H1 (cell line): ENCODE data around the gene USP12. TPM values are rescaled to one million over a fixed set of nuclear protein-coding genes. Genes with fewer than 3 reads are reported as not detected.

ENCODE experiments used
- CTCF ChIA-PET: fragments of 300-600 bp; sonication (Branson Sonifier 250); formaldehyde crosslinking; loops from one replicate; lab custom pipeline; 2021; ENCODE audit not compliant: partially characterized antibody; lab: Charles Lee
- POLR2A ChIA-PET: fragments of 300-600 bp; sonication (Branson Sonifier 250); formaldehyde crosslinking; loops from one replicate; lab custom pipeline; 2021; ENCODE audit warnings: inconsistent platforms; ENCODE audit not compliant: partially characterized antibody; lab: Charles Lee
- DNase-seq, 2 experiments: peaks; one replicate each; pipeline versions ENCODE4 v3.0.0 to v3.0.0-alpha.2; 2010 to 2022; ENCODE audit warnings: low spot score in 2 of 2, low read depth in 1 of 2, mixed read lengths in 1 of 2
- FAIRE-seq: peaks from 2 replicates; lab custom pipeline; 2011; peaks lifted over from hg19 to GRCh38; lab: Jason Lieb, UNC
- H2AFZ ChIP-seq: 2 replicates; pipeline ENCODE4 v1.8.1; 2012; ENCODE audit warnings: low read length, inconsistent platforms
- H2AK5ac ChIP-seq: 2 replicates; pipeline ENCODE4 v1.6.1; 2013; ENCODE audit warnings: low read depth, low read length
- H2BK120ac ChIP-seq: replicated peaks from 2 replicates; pipeline ENCODE3; 2013; ENCODE audit warnings: low read depth, low read length, inconsistent platforms
- H2BK12ac ChIP-seq: 2 replicates; pipeline ENCODE4 v1.6.1; 2013; ENCODE audit warnings: low read depth, low read length
- H2BK15ac ChIP-seq: 2 replicates; pipeline ENCODE4 v1.6.1; 2013; ENCODE audit warnings: low read length
- H2BK20ac ChIP-seq: 2 replicates; pipeline ENCODE4 v1.6.1; 2013; ENCODE audit warnings: low read length
- H2BK5ac ChIP-seq: 2 replicates; pipeline ENCODE4 v1.6.1; 2013; ENCODE audit warnings: low read depth, low read length
- H3K14ac ChIP-seq: 2 replicates; pipeline ENCODE4 v1.6.1; 2013; ENCODE audit warnings: inconsistent platforms; ENCODE audit not compliant: insufficient read length
- H3K18ac ChIP-seq: 2 replicates; pipeline ENCODE4 v1.6.1; 2013; ENCODE audit warnings: low read length; ENCODE audit errors: extremely low read depth
- H3K23ac ChIP-seq: 2 replicates; pipeline ENCODE4 v1.6.1; 2013; ENCODE audit warnings: inconsistent platforms; ENCODE audit not compliant: insufficient read length
- H3K23me2 ChIP-seq: 2 replicates; pipeline ENCODE4 v1.6.1; 2013; ENCODE audit warnings: low read depth, low read length
- H3K27ac ChIP-seq: 2 replicates; pipeline ENCODE4 v1.6.1; 2011; ENCODE audit warnings: low read depth, low read length, inconsistent platforms
- H3K27me3 ChIP-seq, 4 experiments: replicated peaks in 1 of 4; 1 replicate in 1 of 4; 2 replicates in 3 of 4; pipeline versions ENCODE4 v1.6.1 to v1.8.1; 2011 to 2013; ENCODE audit warnings: low read length in 3 of 4, mild to moderate bottlenecking in 3 of 4, inconsistent platforms in 2 of 4, mixed read lengths in 2 of 4, moderate library complexity in 1 of 4; ENCODE audit not compliant: control insufficient read depth in 3 of 4, insufficient read depth in 3 of 4; ENCODE audit errors: extremely low read depth in 1 of 4
- H3K36me3 ChIP-seq, 4 experiments: 2 replicates each; pipeline versions ENCODE4 v1.6.1 to v1.8.1; 2011 to 2013; ENCODE audit warnings: mild to moderate bottlenecking in 4 of 4, low read length in 3 of 4, moderate library complexity in 2 of 4, control low read depth in 1 of 4, inconsistent platforms in 1 of 4; ENCODE audit not compliant: insufficient read depth in 4 of 4, control insufficient read depth in 2 of 4
- H3K4ac ChIP-seq: replicated peaks from 2 replicates; pipeline ENCODE3; 2013; ENCODE audit warnings: low read length, low read depth, mixed read lengths, inconsistent platforms; ENCODE audit not compliant: insufficient read length
- H3K4me1 ChIP-seq, 4 experiments: replicated peaks in 1 of 4; 1 replicate in 1 of 4; 2 replicates in 3 of 4; pipeline versions ENCODE4 v1.6.1 to v1.8.1; 2011 to 2013; ENCODE audit warnings: low read length in 3 of 4, inconsistent platforms in 2 of 4, mixed read lengths in 1 of 4; ENCODE audit not compliant: insufficient read depth in 4 of 4, control insufficient read depth in 3 of 4
- H3K4me2 ChIP-seq, 2 experiments: 2 replicates each; pipeline versions ENCODE4 v1.6.1 to v1.8.1; 2011 to 2013; ENCODE audit warnings: low read depth in 2 of 2, low read length in 2 of 2, control low read depth in 1 of 2, inconsistent platforms in 1 of 2, mild to moderate bottlenecking in 1 of 2; ENCODE audit not compliant: insufficient read depth in 1 of 2
- H3K4me3 ChIP-seq, 4 experiments: fragments of 200-600, 300-600 bp in 1 of 4; sonication (generic), shearing (Covaris generic), sonication (Bioruptor Twin) in 1 of 4; 2 replicates each; pipeline versions ENCODE4 v1.5.1 to v1.8.1; 2011 to 2016; ENCODE audit warnings: low read length in 4 of 4, low read depth in 3 of 4, control low read depth in 2 of 4, inconsistent platforms in 2 of 4, mild to moderate bottlenecking in 2 of 4, mixed read lengths in 1 of 4, moderate library complexity in 1 of 4; ENCODE audit not compliant: insufficient read depth in 2 of 4; ENCODE audit errors: extremely low read depth in 1 of 4
- H3K56ac ChIP-seq: replicated peaks from 2 replicates; pipeline ENCODE3; 2013; ENCODE audit warnings: low read depth, mild to moderate bottlenecking, mixed read lengths, low read length, inconsistent platforms; ENCODE audit not compliant: insufficient read length
- H3K79me1 ChIP-seq: 2 replicates; pipeline ENCODE4 v1.6.1; 2013; ENCODE audit warnings: low read depth, low read length, control low read depth
- H3K79me2 ChIP-seq, 2 experiments: 2 replicates each; pipeline versions ENCODE4 v1.6.1 to v1.8.1; 2012 to 2013; ENCODE audit warnings: low read length in 2 of 2, mild to moderate bottlenecking in 2 of 2, inconsistent platforms in 1 of 2; ENCODE audit not compliant: insufficient read depth in 2 of 2, control insufficient read depth in 1 of 2
- H3K9ac ChIP-seq, 4 experiments: replicated peaks in 1 of 4; 1 replicate in 1 of 4; 2 replicates in 3 of 4; pipeline versions ENCODE4 v1.6.1 to v1.8.1; 2011 to 2013; ENCODE audit warnings: low read depth in 3 of 4, low read length in 3 of 4, control low read depth in 2 of 4, mild to moderate bottlenecking in 2 of 4, moderate library complexity in 2 of 4, inconsistent platforms in 1 of 4; ENCODE audit errors: extremely low read depth in 1 of 4
- H3K9me3 ChIP-seq, 2 experiments: 2 replicates each; pipeline versions ENCODE4 v1.6.1 to v1.8.1; 2012 to 2013; ENCODE audit warnings: mild to moderate bottlenecking in 2 of 2, moderate library complexity in 2 of 2, control low read depth in 1 of 2, inconsistent platforms in 1 of 2, low read depth in 1 of 2, low read length in 1 of 2, mixed read lengths in 1 of 2; ENCODE audit not compliant: insufficient read depth in 2 of 2
- H4K20me1 ChIP-seq, 2 experiments: replicated peaks in 1 of 2; 2 replicates each; pipeline versions ENCODE3 to v1.8.1; 2011 to 2013; ENCODE audit warnings: inconsistent platforms in 2 of 2, low read length in 2 of 2, mild to moderate bottlenecking in 1 of 2; ENCODE audit not compliant: insufficient read depth in 2 of 2, control insufficient read depth in 1 of 2
- H4K5ac ChIP-seq: 2 replicates; pipeline ENCODE4 v1.6.1; 2013; ENCODE audit warnings: low read length, low read depth, mixed read lengths, inconsistent platforms; ENCODE audit not compliant: insufficient read length
- H4K8ac ChIP-seq: 2 replicates; pipeline ENCODE4 v1.8.0; 2013; ENCODE audit warnings: mild to moderate bottlenecking, moderate library complexity, low read length, inconsistent platforms; ENCODE audit not compliant: insufficient read depth; ENCODE audit errors: extremely low read depth
- H4K91ac ChIP-seq: replicated peaks from 2 replicates; pipeline ENCODE3; 2013; ENCODE audit warnings: low read length, mixed read lengths, inconsistent platforms; ENCODE audit not compliant: insufficient read length
- BRCA1 ChIP-seq: IDR thresholded peaks from 2 replicates; pipeline ENCODE4 v1.6.1; 2012; ENCODE audit warnings: low read depth, low read length, improper control_type of control experiment
- CBX5 ChIP-seq: fragments of 300-800, 300-1000 bp; sonication (generic); IDR thresholded peaks from 2 replicates; pipeline ENCODE4 v1.7.1; 2016; ENCODE audit warnings: antibody characterized with exemption, low read length, low read depth
- EZH2 ChIP-seq: fragments of 200-600 bp; sonication (generic); IDR thresholded peaks from 2 replicates; pipeline ENCODE4 v1.7.1; 2012; ENCODE audit warnings: low read depth, mild to moderate bottlenecking, moderate library complexity, low read length, inconsistent platforms; ENCODE audit not compliant: severe bottlenecking
- FOSL1 ChIP-seq: IDR thresholded peaks from 2 replicates; pipeline ENCODE4 v1.6.1; 2011; ENCODE audit warnings: mild to moderate bottlenecking, low read depth, low read length, moderate library complexity; ENCODE audit not compliant: insufficient read depth
- HDAC6 ChIP-seq: IDR thresholded peaks from one replicate; pipeline ENCODE4 v1.7.1; 2012; ENCODE audit warnings: low read depth, mild to moderate bottlenecking, inconsistent platforms, low read length, moderate library complexity
- JUN ChIP-seq: IDR thresholded peaks from 2 replicates; pipeline ENCODE4 v1.6.1; 2011; ENCODE audit warnings: low read depth, mild to moderate bottlenecking, improper control_type of control experiment, low read length
- KDM5A ChIP-seq: fragments of 200-600 bp; IDR thresholded peaks from 2 replicates; pipeline ENCODE4 v1.7.1; 2012; ENCODE audit warnings: mild to moderate bottlenecking, low read length, inconsistent platforms, mixed read lengths
- NANOG ChIP-seq: IDR thresholded peaks from 2 replicates; pipeline ENCODE4 v1.6.1; 2011; ENCODE audit warnings: low read length, low read depth, mild to moderate bottlenecking, inconsistent platforms; ENCODE audit not compliant: insufficient read depth, poor library complexity, severe bottlenecking
- RAD21 ChIP-seq, 2 experiments: IDR thresholded peaks in 1 of 2; conservative IDR thresholded peaks in 1 of 2; 2 replicates each; pipeline ENCODE4 v1.6.1; 2011; ENCODE audit warnings: low read depth in 2 of 2, low read length in 2 of 2, improper control_type of control experiment in 1 of 2, inconsistent platforms in 1 of 2, mild to moderate bottlenecking in 1 of 2, moderate library complexity in 1 of 2
- RBBP5 ChIP-seq: IDR thresholded peaks from 2 replicates; pipeline ENCODE4 v1.7.1; 2012; ENCODE audit warnings: low read depth, mild to moderate bottlenecking, inconsistent platforms, low read length, moderate library complexity, borderline replicate concordance
- SAP30 ChIP-seq: fragments of 300-600 bp; sonication (generic); IDR thresholded peaks from 2 replicates; pipeline ENCODE4 v1.7.1; 2012; ENCODE audit warnings: low read length, moderate library complexity, mild to moderate bottlenecking, inconsistent platforms; ENCODE audit not compliant: insufficient read depth, insufficient replicate concordance
- SIX5 ChIP-seq: IDR thresholded peaks from 2 replicates; pipeline ENCODE4 v1.6.1; 2011; ENCODE audit warnings: mild to moderate bottlenecking, low read depth, low read length
- YY1 ChIP-seq: IDR thresholded peaks from 2 replicates; pipeline ENCODE4 v1.6.1; 2011; ENCODE audit warnings: low read depth, mild to moderate bottlenecking, low read length
- ZNF274 ChIP-seq: IDR thresholded peaks from 2 replicates; pipeline ENCODE4 v1.7.0; 2012; ENCODE audit warnings: low read length, borderline replicate concordance; ENCODE audit errors: extremely low read depth
- WGBS, 2 experiments: shearing (Covaris generic) in 1 of 2; methylation state at CpG; one replicate each; pipeline versions ENCODE4 v1.1.6 to v1.1.7; 2013 to 2015; ENCODE audit warnings: low lambda C conversion rate in 2 of 2, mixed read lengths in 2 of 2, inconsistent platforms in 1 of 2, low coverage in 1 of 2, missing lambda C conversion rate in 1 of 2; ENCODE audit not compliant: insufficient replicate concordance in 2 of 2, insufficient coverage in 1 of 2, insufficient read length in 1 of 2; ENCODE audit errors: extremely low coverage in 1 of 2, missing lambda C conversion rate in 1 of 2; 5-methylcytosine and 5-hydroxymethylcytosine counted together
- polyA plus RNA-seq, 7 experiments: library from polyadenylated mRNA; depleted of rRNA in 3 of 7; stranded (reverse) in 5 of 7; unstranded in 2 of 7; fragments of >200 nt in 5 of 7; fragments of 200-250 nt in 2 of 7; gene quantifications; 1 replicate in 5 of 7; 2 replicates in 1 of 7; 4 replicates in 1 of 7; pipeline versions ENCODE4 v1.2.1 to v1.2.3, GENCODE V29; 2011 to 2013; ENCODE audit warnings: missing spikeins in 2 of 7, mixed read lengths in 2 of 7
- total RNA-seq: library from RNA; stranded (reverse); fragmentation: NEBNext Ultra II Directional; extraction: Animal tissue kit (Norgen Biotek cat#: 25700); gene quantifications from 2 replicates; pipeline ENCODE4 v1.2.1, GENCODE V29; 2021

USP12 gene
- total and polyA plus RNA-seq, 2 of the 8 experiments (the other 6 are each of a cell fraction or from before 2014, with no cell fraction given), result 4.0 to 30.0 TPM

DNA sequence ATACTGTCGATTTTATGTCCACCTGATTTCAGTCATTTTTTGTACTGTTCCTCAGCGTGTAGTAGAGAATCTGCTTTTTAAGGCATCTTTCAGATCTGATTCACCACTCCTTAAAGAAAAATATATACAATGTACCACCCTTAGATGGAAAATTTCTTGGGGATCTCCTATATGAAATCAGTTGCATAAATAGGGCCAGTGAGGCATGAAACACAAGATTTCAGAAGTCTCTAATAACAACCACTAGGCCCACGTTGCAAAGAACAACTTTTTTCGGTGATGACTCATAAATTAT, 1.4 kb downstream of the USP12 start:
- Histone ChIP-seq H4K5ac (no peak overlapping the region), H3K79me1 (no peaks in the 10 kb centered on the region), H3K4me2 (peak overlapping the region; percentile 58 to 85), H3K4me3 (peak overlapping the region; percentile 57 to 92 (median 88); a peak in 7 of 8 replicates), H2AK5ac (no peak overlapping the region), H3K18ac (no peak overlapping the region), H3K79me2 (peaks cover 8 to 57% of the 10 kb centered on the region in 2 experiments), H2BK12ac (no peak overlapping the region), H3K36me3 (no peaks in the 10 kb centered on the region), H3K9me3 (no peaks in the 10 kb centered on the region), H3K27ac (peak overlapping the region; percentile 54; the same call in 1 of the 2 replicates), H3K4ac (no peak overlapping the region), H4K91ac (no peak overlapping the region), H3K23me2 (no peaks in the 10 kb centered on the region), H3K14ac (no peak overlapping the region), H2AFZ (no peak overlapping the region), H2BK20ac (no peak overlapping the region), H3K27me3 (no peaks in the 10 kb centered on the region), H4K20me1 (peaks cover 0 to 13% of the 10 kb centered on the region in 2 experiments), H3K9ac (peak overlapping the region in 3 of 4 experiments; percentile 47 to 57 (median 54); a peak in 5 of 7 replicates), H3K23ac (no peak overlapping the region), H4K8ac (no peak overlapping the region), H2BK15ac (no peak overlapping the region), H3K4me1 (peaks cover 0 to 10% (median 4%) of the 10 kb centered on the region in 4 experiments; a peak in 3 of 7 replicates), H2BK5ac (no peak overlapping the region), H2BK120ac (no peak overlapping the region), H3K56ac (no peak overlapping the region)
- CTCF ChIA-PET, result interaction anchor here (0.6 to 1.4 kb wide), 5 partner anchors 40 to 224 kb away, joined by 3 to 5 read pairs (median 3); no protein-coding TSS in a partner anchor
- FAIRE-seq (no peak), DNase-seq (no peak)
- WGBS, 2 experiments, result 27% methylated on average over 4 of the region's 4 CpGs; no CpG with 5 or more reads in 1 of the 2 experiments
- POLR2A ChIA-PET, result interaction anchor here (0.8 to 1.3 kb wide), 6 partner anchors 9 to 95 kb away, joined by 3 to 4 read pairs (median 3); partner anchors contain the start of gene RPL21
- TF ChIP-seq RBBP5 (no peak), YY1 (no peak), JUN (no peak), BRCA1 (no peak), KDM5A (no peak), SAP30 (no peak), ZNF274 (no peak), FOSL1 (no peak), HDAC6 (no peak), RAD21 (IDR thresholded peaks at IDR 0.05 in 1 of 2, conservative IDR thresholded peaks at IDR 0.05 in 1 of 2; ENCODE audit: low read depth in 2 of 2, low read length in 2 of 2) (no peak), SIX5 (no peak), EZH2 (no peak), CBX5 (no peak), NANOG (no peak)
